B cell (primary cell): ENCODE results near the gene TAB3. TPM values are rescaled to one million over a fixed set of nuclear protein-coding genes. Genes with fewer than 3 reads are reported as not detected.

Experiments
- ATAC-seq: fragments of 200-7000 bp; cut with Tn5 transposase; one replicate; pipeline ENCODE4 v1.10.0; 2021; ENCODE audit warnings: low read depth, mild to moderate bottlenecking, moderate number of reproducible peaks, moderate library complexity
- CTCF ChIA-PET: fragments of 350-600 bp; sonication (Branson Sonifier 250); formaldehyde crosslinking; loops from one replicate; lab custom pipeline; 2021; ENCODE audit warnings: antibody characterized with exemption, inconsistent platforms; lab: Charles Lee
- POLR2A ChIA-PET: fragments of 350-600 bp; sonication (Branson Sonifier 250); formaldehyde crosslinking; loops from one replicate; lab custom pipeline; 2021; ENCODE audit warnings: antibody characterized with exemption; lab: Charles Lee
- DNase-seq: peaks from one replicate; pipeline ENCODE4 v3.0.0; 2013
- H2AFZ ChIP-seq: 2 replicates; pipeline ENCODE4 v1.6.1; 2012; ENCODE audit warnings: mild to moderate bottlenecking, low read depth, low read length; ENCODE audit not compliant: insufficient read depth, poor library complexity, severe bottlenecking
- H3K27ac ChIP-seq, 2 donors: 1 replicate in 1 of 2; 2 replicates in 1 of 2; pipeline ENCODE4 v1.5.1; 2012 to 2013; ENCODE audit warnings: low read length in 2 of 2, mild to moderate bottlenecking in 2 of 2, moderate library complexity in 1 of 2
- H3K27me3 ChIP-seq, 4 experiments: fragments of 200-600 bp in 1 of 4; sonication (generic) in 1 of 4; replicated peaks in 1 of 4; 1 replicate in 2 of 4; 2 replicates in 2 of 4; pipeline versions ENCODE4 v1.6.1 to v1.7.0; 2013 to 2016; ENCODE audit warnings: low read length in 3 of 4, mild to moderate bottlenecking in 2 of 4, mixed read lengths in 1 of 4, moderate library complexity in 1 of 4; ENCODE audit not compliant: insufficient read depth in 4 of 4, control insufficient read depth in 3 of 4; ENCODE audit errors: control extremely low read depth in 1 of 4
- H3K36me3 ChIP-seq, 2 experiments: replicated peaks in 1 of 2; 1 replicate in 1 of 2; 2 replicates in 1 of 2; pipeline versions ENCODE4 v1.6.1 to v1.7.1; 2013; ENCODE audit warnings: low read length in 1 of 2; ENCODE audit not compliant: insufficient read depth in 2 of 2, control insufficient read depth in 1 of 2; ENCODE audit errors: control extremely low read depth in 1 of 2, extremely low read depth in 1 of 2
- H3K4me1 ChIP-seq, 2 donors: fragments of 200-600 bp in 1 of 2; sonication (generic) in 1 of 2; 1 replicate in 1 of 2; 2 replicates in 1 of 2; pipeline versions ENCODE4 v1.5.1 to v1.6.1; 2013 to 2017; ENCODE audit warnings: low read length in 2 of 2; ENCODE audit not compliant: control insufficient read depth in 2 of 2, insufficient read depth in 2 of 2
- H3K4me2 ChIP-seq: replicated peaks from 2 replicates; pipeline ENCODE3; 2012; ENCODE audit warnings: mild to moderate bottlenecking, low read depth, low read length; ENCODE audit not compliant: poor library complexity, severe bottlenecking
- H3K4me3 ChIP-seq, 5 experiments: fragments of 200-600 bp in 1 of 5; sonication (generic) in 1 of 5; 1 replicate in 3 of 5; 2 replicates in 2 of 5; pipeline versions ENCODE4 v1.5.1 to v1.7.0; 2011 to 2016; ENCODE audit warnings: low read length in 4 of 5, mild to moderate bottlenecking in 4 of 5, low read depth in 2 of 5, control low read depth in 1 of 5, moderate library complexity in 1 of 5; ENCODE audit not compliant: insufficient read depth in 1 of 5; ENCODE audit errors: control extremely low read depth in 1 of 5, extremely low read depth in 1 of 5
- H3K79me2 ChIP-seq: fragments of 200-600 bp; sonication (generic); one replicate; pipeline ENCODE4 v1.6.0; 2016; ENCODE audit warnings: low read length; ENCODE audit not compliant: control insufficient read depth, insufficient read depth
- H3K9ac ChIP-seq: fragments of 200-600 bp; sonication (generic); 2 replicates; pipeline ENCODE4 v1.6.1; 2017; ENCODE audit warnings: mild to moderate bottlenecking, low read length, moderate library complexity
- H3K9me3 ChIP-seq, 3 donors: one replicate each; pipeline versions ENCODE4 v1.6.1 to v1.7.1; 2013; ENCODE audit warnings: low read length in 2 of 3; ENCODE audit not compliant: control insufficient read depth in 2 of 3, insufficient read depth in 1 of 3; ENCODE audit errors: control extremely low read depth in 1 of 3
- H4K20me1 ChIP-seq: 2 replicates; pipeline ENCODE4 v1.6.0; 2012; ENCODE audit warnings: mild to moderate bottlenecking, low read length; ENCODE audit not compliant: insufficient read depth, control insufficient read depth, poor library complexity, severe bottlenecking
- H3K27ac Mint-ChIP-seq: one replicate; pipeline ENCODE4 v1.8.0; 2021; ENCODE audit warnings: mixed read lengths
- H3K27me3 Mint-ChIP-seq: one replicate; pipeline ENCODE4 v1.8.0; 2021; ENCODE audit warnings: mixed read lengths
- H3K4me1 Mint-ChIP-seq: one replicate; pipeline ENCODE4 v1.8.0; 2021; ENCODE audit warnings: mixed read lengths
- H3K4me3 Mint-ChIP-seq: one replicate; pipeline ENCODE4 v1.8.0; 2021; ENCODE audit warnings: mixed read lengths
- H3K9me3 Mint-ChIP-seq: one replicate; pipeline ENCODE4 v1.8.0; 2022; ENCODE audit warnings: mixed read lengths; ENCODE audit not compliant: insufficient read depth
- CTCF ChIP-seq: fragments of 200-600 bp; IDR thresholded peaks from one replicate; pipeline ENCODE4 v1.8.0; 2022; ENCODE audit warnings: antibody characterized with exemption, mild to moderate bottlenecking
- EZH2 ChIP-seq: IDR thresholded peaks from 2 replicates; pipeline ENCODE4 v1.6.1; 2012; ENCODE audit warnings: borderline replicate concordance, low read depth, mild to moderate bottlenecking, moderate library complexity, low read length; ENCODE audit not compliant: insufficient read depth, poor library complexity, severe bottlenecking
- WGBS: methylation state at CpG from one replicate; pipeline ENCODE4 v1.1.5; 2013; ENCODE audit warnings: missing lambda C conversion rate; ENCODE audit not compliant: insufficient coverage; 5-methylcytosine and 5-hydroxymethylcytosine counted together
- intact Hi-C: fragments of 100-400 bp; cut with micrococcal nuclease; formaldehyde crosslinking; loops from one replicate; pipeline ENCODE4 v1.10.0; 2022
- polyA plus RNA-seq: library from polyadenylated mRNA; depleted of rRNA; stranded (reverse); fragments of >200 nt; gene quantifications from 2 replicates; pipeline ENCODE4 v1.2.3, GENCODE V29; 2012
- total RNA-seq, 2 donors: library from RNA; stranded (reverse); fragments of 120-200 nt in 1 of 2; gene quantifications; 1 replicate in 1 of 2; 2 replicates in 1 of 2; pipeline versions ENCODE4 v1.2.3 to v1.2.4, GENCODE V29; 2013 to 2022

The TAB3 gene
- total and polyA plus RNA-seq, 2 donors (not counting 1 experiment from before 2014, with no cell fraction given) = 11.4 to 26.5 TPM

- Mint-ChIP-seq H3K9me3 (no peaks in the 10 kb centered on the region), H3K27ac (no peak overlapping the region), H3K4me1 (no peaks in the 10 kb centered on the region), H3K27me3 (no peaks in the 10 kb centered on the region), H3K4me3 (no peak overlapping the region)
- no peaks in the 10 kb centered on the region for H3K4me1 ChIP-seq
- H3K27me3 ChIP-seq = no peaks in the 10 kb centered on the region
- no peak overlapping the region for H2AFZ ChIP-seq
- H3K9me3 ChIP-seq = no peaks in the 10 kb centered on the region
- ATAC-seq (no peak), DNase-seq (no peak)
- ChIA-PET CTCF (no interaction called here), POLR2A (no interaction called here)
- H4K20me1 ChIP-seq = no peaks in the 10 kb centered on the region
- H3K4me2 ChIP-seq = no peak overlapping the region
- no peaks in the 10 kb centered on the region for H3K36me3 ChIP-seq
- H3K79me2 ChIP-seq = no peaks in the 10 kb centered on the region
- no peak overlapping the region for H3K9ac ChIP-seq
- no peak overlapping the region for H3K4me3 ChIP-seq
- intact Hi-C loops = no loop called here
- WGBS = no CpG with 5 or more reads among the region's 1 CpG
- no peak for TF ChIP-seq CTCF
- TF ChIP-seq EZH2 = no peak
- H3K27ac ChIP-seq = no peak overlapping the region
These were observed 41.1 kb upstream of the TAB3 start for GRCh38 chrX:30930143-30930542.

- Histone ChIP-seq H3K4me3 (no peak overlapping the region), H3K27me3 (no peaks in the 10 kb centered on the region), H4K20me1 (no peaks in the 10 kb centered on the region), H3K4me2 (no peak overlapping the region), H3K36me3 (no peaks in the 10 kb centered on the region), H3K79me2 (no peaks in the 10 kb centered on the region), H2AFZ (no peak overlapping the region), H3K9ac (no peak overlapping the region), H3K4me1 (no peaks in the 10 kb centered on the region), H3K9me3 (no peaks in the 10 kb centered on the region), H3K27ac (no peak overlapping the region)
- no peak overlapping the region for H3K27ac Mint-ChIP-seq
- ATAC-seq (no peak), DNase-seq (no peak)
- H3K4me3 Mint-ChIP-seq = no peak overlapping the region
- ChIA-PET CTCF (no interaction called here), POLR2A (no interaction called here)
- TF ChIP-seq EZH2 (no peak), CTCF (no peak)
- no peaks in the 10 kb centered on the region for H3K27me3 Mint-ChIP-seq
- no CpG with 5 or more reads among the region's 3 CpGs for WGBS
- intact Hi-C loops = no loop called here
- no peaks in the 10 kb centered on the region for H3K9me3 Mint-ChIP-seq
- no peaks in the 10 kb centered on the region for H3K4me1 Mint-ChIP-seq
These were observed 31.2 kb upstream of the TAB3 start for GRCh38 chrX:30920271-30920670.
